CD14-positive monocyte (primary cell): ENCODE results near the gene TCP1. TPM values are rescaled to one million over a fixed set of nuclear protein-coding genes. Genes with fewer than 3 reads are reported as not detected.
A peak's percentile ranks its signal among the peaks of the same experiment; 100 is the strongest.

Experiments used
- DNase-seq, 3 donors: peaks; one replicate each; pipeline ENCODE4 v3.0.0-alpha.2; 2011 to 2022
- H2AFZ ChIP-seq: 2 replicates; pipeline ENCODE4 v1.6.0; 2012; ENCODE audit warnings: mild to moderate bottlenecking, low read depth, low read length, inconsistent platforms; ENCODE audit not compliant: insufficient read depth, poor library complexity, severe bottlenecking
- H3K27ac ChIP-seq, 2 donors: 1 replicate in 1 of 2; 2 replicates in 1 of 2; pipeline ENCODE4 v1.5.1; 2012 to 2013; ENCODE audit warnings: low read length in 2 of 2, control low read depth in 1 of 2, inconsistent platforms in 1 of 2, low read depth in 1 of 2, mild to moderate bottlenecking in 1 of 2
- H3K27me3 ChIP-seq, 2 donors: one replicate each; pipeline versions ENCODE4 v1.6.0 to v1.6.1; 2011 to 2013; ENCODE audit warnings: low read length in 2 of 2; ENCODE audit not compliant: control insufficient read depth in 2 of 2, insufficient read depth in 2 of 2
- H3K36me3 ChIP-seq, 2 donors: replicated peaks in 1 of 2; 1 replicate in 1 of 2; 2 replicates in 1 of 2; pipeline versions ENCODE4 v1.5.1 to v1.6.1; 2012 to 2013; ENCODE audit warnings: low read length in 2 of 2, control low read depth in 1 of 2, inconsistent platforms in 1 of 2, mild to moderate bottlenecking in 1 of 2; ENCODE audit not compliant: insufficient read depth in 2 of 2, control insufficient read depth in 1 of 2
- H3K4me1 ChIP-seq, 2 donors: 1 replicate in 1 of 2; 2 replicates in 1 of 2; pipeline versions ENCODE4 v1.5.1 to v1.6.1; 2012 to 2013; ENCODE audit warnings: low read length in 2 of 2, control low read depth in 1 of 2, inconsistent platforms in 1 of 2, mild to moderate bottlenecking in 1 of 2, moderate library complexity in 1 of 2; ENCODE audit not compliant: insufficient read depth in 2 of 2, control insufficient read depth in 1 of 2
- H3K4me2 ChIP-seq: replicated peaks from 2 replicates; pipeline ENCODE3; 2012; ENCODE audit warnings: low read length, moderate library complexity, mild to moderate bottlenecking; ENCODE audit not compliant: poor library complexity, severe bottlenecking; ENCODE audit errors: extremely low read depth
- H3K4me3 ChIP-seq, 3 experiments: fragments of 200-600 bp in 1 of 3; sonication (generic) in 1 of 3; replicated peaks in 1 of 3; 1 replicate in 2 of 3; 2 replicates in 1 of 3; pipeline ENCODE4 v1.5.1; 2011 to 2013; ENCODE audit warnings: low read length in 3 of 3, mild to moderate bottlenecking in 3 of 3, control low read depth in 2 of 3, low read depth in 2 of 3, inconsistent platforms in 1 of 3, moderate library complexity in 1 of 3
- H3K79me2 ChIP-seq: 2 replicates; pipeline ENCODE4 v1.6.0; 2012; ENCODE audit warnings: mild to moderate bottlenecking, control low read depth, inconsistent platforms, low read length, moderate library complexity; ENCODE audit not compliant: insufficient read depth
- H3K9ac ChIP-seq: 2 replicates; pipeline ENCODE4 v1.6.0; 2017; ENCODE audit warnings: low read length, mild to moderate bottlenecking; ENCODE audit not compliant: insufficient read depth, poor library complexity, severe bottlenecking
- H3K9me3 ChIP-seq, 2 donors: replicated peaks in 1 of 2; 1 replicate in 1 of 2; 2 replicates in 1 of 2; pipeline versions ENCODE4 v1.5.1 to v1.6.1; 2012 to 2013; ENCODE audit warnings: low read length in 2 of 2, control low read depth in 1 of 2; ENCODE audit not compliant: control insufficient read depth in 1 of 2, insufficient read depth in 1 of 2
- H4K20me1 ChIP-seq: 2 replicates; pipeline ENCODE4 v1.6.0; 2012; ENCODE audit warnings: mild to moderate bottlenecking, low read length, control low read depth, moderate library complexity; ENCODE audit not compliant: insufficient read depth
- H3K27ac Mint-ChIP-seq, 7 donors: one replicate each; pipeline ENCODE4 v1.8.0; 2020; ENCODE audit warnings: mild to moderate bottlenecking in 7 of 7, mixed read lengths in 7 of 7, moderate library complexity in 6 of 7, inconsistent platforms in 2 of 7
- H3K27me3 Mint-ChIP-seq, 3 donors: one replicate each; pipeline ENCODE4 v1.8.0; 2021 to 2022; ENCODE audit warnings: low read depth in 3 of 3, mild to moderate bottlenecking in 3 of 3, mixed read lengths in 3 of 3, moderate library complexity in 3 of 3, inconsistent platforms in 1 of 3
- H3K36me3 Mint-ChIP-seq, 2 donors: one replicate each; pipeline ENCODE4 v1.8.0; 2020; ENCODE audit warnings: mixed read lengths in 2 of 2, inconsistent platforms in 1 of 2, mild to moderate bottlenecking in 1 of 2
- H3K4me1 Mint-ChIP-seq: one replicate; pipeline ENCODE4 v1.8.0; 2020; ENCODE audit warnings: mild to moderate bottlenecking, mixed read lengths
- H3K4me3 Mint-ChIP-seq, 2 donors: one replicate each; pipeline ENCODE4 v1.8.0; 2020; ENCODE audit warnings: mild to moderate bottlenecking in 2 of 2, mixed read lengths in 2 of 2, moderate library complexity in 1 of 2
- H3K9me3 Mint-ChIP-seq, 7 donors: one replicate each; pipeline ENCODE4 v1.8.0; 2020 to 2022; ENCODE audit warnings: mixed read lengths in 7 of 7, mild to moderate bottlenecking in 6 of 7, moderate library complexity in 6 of 7, inconsistent platforms in 2 of 7
- CTCF ChIP-seq: fragments of 200-600 bp; IDR thresholded peaks from one replicate; pipeline ENCODE4 v1.8.0; 2022; ENCODE audit warnings: antibody characterized with exemption, mild to moderate bottlenecking
- WGBS: methylation state at CpG from one replicate; pipeline ENCODE4 v1.1.5; 2013; ENCODE audit warnings: missing lambda C conversion rate; ENCODE audit not compliant: insufficient coverage; 5-methylcytosine and 5-hydroxymethylcytosine counted together
- intact Hi-C, 2 donors: fragments of 100-400 bp; cut with micrococcal nuclease; formaldehyde crosslinking; loops; one replicate each; pipeline versions ENCODE4 v1.15.0 to v1.15.1; 2023
- polyA plus RNA-seq, 3 donors: library from polyadenylated mRNA; depleted of rRNA in 1 of 3; unstranded in 2 of 3; stranded (reverse) in 1 of 3; fragments of 300-500 nt in 2 of 3; fragments of >200 nt in 1 of 3; fragmentation: Illumina TruSeq in 2 of 3; gene quantifications; 1 replicate in 2 of 3; 2 replicates in 1 of 3; pipeline ENCODE4 v1.2.3, GENCODE V29; 2012 to 2021

The TCP1 gene
- polyA plus RNA-seq, 3 donors: 44.5 to 79.5 (median 69.3) TPM

GRCh38 chr6:159807150-159807858 is 17.9 kb upstream of the TCP1 start:
- Mint-ChIP-seq H3K27ac (no peak overlapping the region), H3K9me3 (no peaks in the 10 kb centered on the region), H3K4me3 (no peak overlapping the region), H3K4me1 (peaks cover 24% of the 10 kb centered on the region), H3K36me3 (no peaks in the 10 kb centered on the region), H3K27me3 (no peaks in the 10 kb centered on the region)
- Histone ChIP-seq H3K27me3 (no peaks in the 10 kb centered on the region), H3K27ac (no peak overlapping the region), H3K4me2 (no peak overlapping the region), H3K79me2 (no peaks in the 10 kb centered on the region), H2AFZ (no peak overlapping the region), H3K4me1 (peaks cover 14 to 16% of the 10 kb centered on the region in 2 donors), H3K9me3 (no peaks in the 10 kb centered on the region), H3K36me3 (no peaks in the 10 kb centered on the region), H3K9ac (no peak overlapping the region), H3K4me3 (no peak overlapping the region), H4K20me1 (no peaks in the 10 kb centered on the region)
- no peak for TF ChIP-seq CTCF
- no CpG with 5 or more reads among the region's 5 CpGs for WGBS
- intact Hi-C loops: no loop called here
- DNase-seq: no peak

- 53% methylated on average over 9 of the region's 9 CpGs for WGBS
- no peaks in the 10 kb centered on the region for H4K20me1 ChIP-seq
- H3K36me3 ChIP-seq: no peaks in the 10 kb centered on the region
- no peak overlapping the region for H3K4me3 ChIP-seq
- Mint-ChIP-seq H3K4me1 (peaks cover 23% of the 10 kb centered on the region), H3K4me3 (no peak overlapping the region), H3K27me3 (no peaks in the 10 kb centered on the region), H3K27ac (peak overlapping the region in 2 of 7 donors; percentile 56 to 78), H3K9me3 (no peaks in the 10 kb centered on the region), H3K36me3 (no peaks in the 10 kb centered on the region)
- H3K9me3 ChIP-seq: no peaks in the 10 kb centered on the region
- intact Hi-C loops: no loop called here
- DNase-seq: peak in 1 of 3 donors; percentile 10
- H3K9ac ChIP-seq: no peak overlapping the region
- no peaks in the 10 kb centered on the region for H3K79me2 ChIP-seq
- no peaks in the 10 kb centered on the region for H3K27me3 ChIP-seq
- H3K4me1 ChIP-seq: peaks cover 18 to 21% of the 10 kb centered on the region in 2 donors
- no peak overlapping the region for H3K4me2 ChIP-seq
- TF ChIP-seq CTCF: no peak
- no peak overlapping the region for H3K27ac ChIP-seq
- H2AFZ ChIP-seq: peak overlapping the region; percentile 15
Measured at GRCh38 chr6:159806021-159806458, 16.6 kb upstream of the TCP1 start.
